Neural progenitor cell (in vitro differentiated cells): Measurements from ENCODE around the gene FBXO33.

Experiments used
- EZH2 ChIP-seq: fragments of 200-600 bp; sonication (generic); IDR thresholded peaks from 2 replicates; pipeline ENCODE4 v1.6.1; 2017; ENCODE audit warnings: antibody characterized with exemption, mild to moderate bottlenecking, moderate library complexity
- TF ChIP-seq, protein P1 (sequence below): fragments of 200-600 bp; sonication (generic); IDR thresholded peaks from 2 replicates; pipeline ENCODE4 v1.5.1; 2017; ENCODE audit warnings: antibody characterized with exemption, mild to moderate bottlenecking

- TF ChIP-seq EZH2: no peak
- TF ChIP-seq, protein P1, sequence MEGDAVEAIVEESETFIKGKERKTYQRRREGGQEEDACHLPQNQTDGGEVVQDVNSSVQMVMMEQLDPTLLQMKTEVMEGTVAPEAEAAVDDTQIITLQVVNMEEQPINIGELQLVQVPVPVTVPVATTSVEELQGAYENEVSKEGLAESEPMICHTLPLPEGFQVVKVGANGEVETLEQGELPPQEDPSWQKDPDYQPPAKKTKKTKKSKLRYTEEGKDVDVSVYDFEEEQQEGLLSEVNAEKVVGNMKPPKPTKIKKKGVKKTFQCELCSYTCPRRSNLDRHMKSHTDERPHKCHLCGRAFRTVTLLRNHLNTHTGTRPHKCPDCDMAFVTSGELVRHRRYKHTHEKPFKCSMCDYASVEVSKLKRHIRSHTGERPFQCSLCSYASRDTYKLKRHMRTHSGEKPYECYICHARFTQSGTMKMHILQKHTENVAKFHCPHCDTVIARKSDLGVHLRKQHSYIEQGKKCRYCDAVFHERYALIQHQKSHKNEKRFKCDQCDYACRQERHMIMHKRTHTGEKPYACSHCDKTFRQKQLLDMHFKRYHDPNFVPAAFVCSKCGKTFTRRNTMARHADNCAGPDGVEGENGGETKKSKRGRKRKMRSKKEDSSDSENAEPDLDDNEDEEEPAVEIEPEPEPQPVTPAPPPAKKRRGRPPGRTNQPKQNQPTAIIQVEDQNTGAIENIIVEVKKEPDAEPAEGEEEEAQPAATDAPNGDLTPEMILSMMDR: no peak
These were observed 67.7 kb downstream of the FBXO33 start for GRCh38 chr14:39364509-39364908.
